Endodermal cell (in vitro differentiated cells): ENCODE measurements around the gene MIPOL1. TPM values are rescaled to one million over a fixed set of nuclear protein-coding genes. Genes with fewer than 3 reads are reported as not detected.

Experiments used
- DNase-seq: peaks from one replicate; pipeline ENCODE4 v3.0.0-alpha.2; 2017
- H3K27ac ChIP-seq: 2 replicates; pipeline ENCODE4 v1.5.1; 2013; ENCODE audit warnings: mild to moderate bottlenecking, low read depth, low read length, moderate library complexity
- H3K27me3 ChIP-seq: 2 replicates; pipeline ENCODE4 v1.6.1; 2013; ENCODE audit warnings: mild to moderate bottlenecking, low read length, moderate library complexity; ENCODE audit not compliant: insufficient read depth, control insufficient read depth, poor library complexity, severe bottlenecking
- H3K36me3 ChIP-seq: 2 replicates; pipeline ENCODE4 v1.7.0; 2013; ENCODE audit warnings: mild to moderate bottlenecking, low read length, moderate library complexity; ENCODE audit not compliant: control insufficient read depth, insufficient read depth
- H3K4me1 ChIP-seq: one replicate; pipeline ENCODE4 v1.7.0; 2013; ENCODE audit warnings: low read length; ENCODE audit not compliant: control insufficient read depth, insufficient read depth
- H3K4me3 ChIP-seq: 2 replicates; pipeline ENCODE4 v1.5.1; 2013; ENCODE audit warnings: mild to moderate bottlenecking, low read length, moderate library complexity
- H3K9ac ChIP-seq: 2 replicates; pipeline ENCODE4 v1.6.1; 2013; ENCODE audit warnings: mild to moderate bottlenecking, low read length, moderate library complexity; ENCODE audit not compliant: poor library complexity, severe bottlenecking; ENCODE audit errors: extremely low read depth
- H3K9me3 ChIP-seq: 2 replicates; pipeline ENCODE4 v1.6.1; 2013; ENCODE audit warnings: mild to moderate bottlenecking, low read length, moderate library complexity; ENCODE audit not compliant: control insufficient read depth
- H3K27ac Mint-ChIP-seq: 2 replicates; pipeline ENCODE4 v1.8.0; 2020; ENCODE audit warnings: mixed read lengths
- H3K27me3 Mint-ChIP-seq: 2 replicates; pipeline ENCODE4 v1.8.0; 2021; ENCODE audit warnings: mild to moderate bottlenecking, mixed read lengths; ENCODE audit not compliant: insufficient read depth
- H3K36me3 Mint-ChIP-seq: 2 replicates; pipeline ENCODE4 v1.8.0; 2020; ENCODE audit warnings: low read depth, mixed read lengths
- H3K4me1 Mint-ChIP-seq: 2 replicates; pipeline ENCODE4 v1.8.0; 2020; ENCODE audit warnings: mixed read lengths
- H3K4me3 Mint-ChIP-seq: 2 replicates; pipeline ENCODE4 v1.8.0; 2020; ENCODE audit warnings: mild to moderate bottlenecking, moderate library complexity, mixed read lengths
- H3K9me3 Mint-ChIP-seq: 2 replicates; pipeline ENCODE4 v1.8.0; 2020; ENCODE audit warnings: mild to moderate bottlenecking, mixed read lengths
- WGBS, 2 experiments: methylation state at CpG; one replicate each; pipeline versions ENCODE4 v1.1.5 to v1.1.7; 2013; ENCODE audit warnings: missing lambda C conversion rate in 2 of 2, mixed read lengths in 1 of 2; ENCODE audit not compliant: insufficient coverage in 1 of 2, insufficient read length in 1 of 2; 5-methylcytosine and 5-hydroxymethylcytosine counted together
- total RNA-seq, 2 donors: library from RNA; stranded (reverse); fragmentation: NEBNext Ultra II Directional in 1 of 2; extraction: Animal tissue kit (Norgen Biotek cat#: 25700) in 1 of 2; gene quantifications; 2 replicates in 1 of 2; 3 replicates in 1 of 2; pipeline ENCODE4 v1.2.1, GENCODE V29; 2021
- TF ChIP-seq, protein P1 (sequence below): fragments of 200-600 bp; sonication (generic); conservative IDR thresholded peaks from 2 replicates; pipeline ENCODE4 v1.5.0; 2021; ENCODE audit warnings: antibody characterized with exemption, mild to moderate bottlenecking

MIPOL1 gene
- total RNA-seq, 2 donors from 2014 or later = 22.0 to 28.5 TPM

DNA sequence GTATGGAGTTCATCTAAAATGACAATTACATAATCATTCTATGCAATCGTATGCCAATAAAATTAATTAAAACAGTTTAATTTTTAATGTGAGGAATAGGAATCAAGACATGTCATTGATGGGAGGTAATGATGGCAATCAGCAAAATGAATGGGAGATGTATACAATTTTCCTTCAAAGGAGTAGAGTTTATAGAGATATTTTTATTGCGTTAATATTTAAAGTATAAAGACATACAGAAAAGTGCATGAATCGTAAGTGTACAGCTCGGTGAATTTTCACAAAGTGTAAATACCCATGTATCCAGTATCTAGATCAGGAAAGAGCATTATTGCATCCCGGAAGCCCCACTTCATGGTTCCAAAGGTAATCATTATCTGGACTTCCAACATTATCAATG lies 1.2 kb downstream of the MIPOL1 start:
- H3K27ac ChIP-seq = no peak overlapping the region
- H3K27me3 Mint-ChIP-seq = peaks cover 3% of the 10 kb centered on the region

DNA sequence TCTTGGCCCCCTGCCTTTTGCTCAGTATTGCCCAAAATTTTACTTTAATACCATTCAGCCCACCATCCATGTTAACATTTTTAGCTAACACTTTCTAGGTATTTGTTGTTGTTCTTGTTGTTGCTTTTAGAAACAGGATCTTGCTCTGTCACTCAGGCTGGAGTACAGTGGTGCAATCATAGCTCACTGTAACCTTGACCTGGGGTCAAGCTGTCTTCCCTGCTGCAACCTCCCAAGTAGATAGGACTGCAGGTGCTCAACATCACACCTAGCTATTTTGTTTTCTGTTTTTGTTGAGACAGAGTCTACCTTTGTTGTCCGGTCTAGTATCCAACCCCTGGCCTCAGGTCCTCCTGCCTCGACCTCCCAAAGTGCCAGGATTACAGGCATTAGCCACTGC lies 4.0 kb downstream of the MIPOL1 start:
- Histone ChIP-seq H3K36me3 (peaks cover 7% of the 10 kb centered on the region), H3K27me3 (no peaks in the 10 kb centered on the region), H3K4me1 (no peaks in the 10 kb centered on the region), H3K9me3 (peaks cover 24% of the 10 kb centered on the region), H3K9ac (no peak overlapping the region), H3K27ac (no peak overlapping the region), H3K4me3 (no peak overlapping the region)
- no peaks in the 10 kb centered on the region for H3K27me3 Mint-ChIP-seq
- no peak for DNase-seq
- H3K27ac Mint-ChIP-seq = no peak overlapping the region
- peaks cover 26% of the 10 kb centered on the region for H3K36me3 Mint-ChIP-seq
- peaks cover 32% of the 10 kb centered on the region for H3K9me3 Mint-ChIP-seq
- TF ChIP-seq, protein P1, sequence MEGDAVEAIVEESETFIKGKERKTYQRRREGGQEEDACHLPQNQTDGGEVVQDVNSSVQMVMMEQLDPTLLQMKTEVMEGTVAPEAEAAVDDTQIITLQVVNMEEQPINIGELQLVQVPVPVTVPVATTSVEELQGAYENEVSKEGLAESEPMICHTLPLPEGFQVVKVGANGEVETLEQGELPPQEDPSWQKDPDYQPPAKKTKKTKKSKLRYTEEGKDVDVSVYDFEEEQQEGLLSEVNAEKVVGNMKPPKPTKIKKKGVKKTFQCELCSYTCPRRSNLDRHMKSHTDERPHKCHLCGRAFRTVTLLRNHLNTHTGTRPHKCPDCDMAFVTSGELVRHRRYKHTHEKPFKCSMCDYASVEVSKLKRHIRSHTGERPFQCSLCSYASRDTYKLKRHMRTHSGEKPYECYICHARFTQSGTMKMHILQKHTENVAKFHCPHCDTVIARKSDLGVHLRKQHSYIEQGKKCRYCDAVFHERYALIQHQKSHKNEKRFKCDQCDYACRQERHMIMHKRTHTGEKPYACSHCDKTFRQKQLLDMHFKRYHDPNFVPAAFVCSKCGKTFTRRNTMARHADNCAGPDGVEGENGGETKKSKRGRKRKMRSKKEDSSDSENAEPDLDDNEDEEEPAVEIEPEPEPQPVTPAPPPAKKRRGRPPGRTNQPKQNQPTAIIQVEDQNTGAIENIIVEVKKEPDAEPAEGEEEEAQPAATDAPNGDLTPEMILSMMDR = no peak
- WGBS, 2 experiments = 90% methylated on average over 2 of the region's 2 CpGs; no CpG with 5 or more reads in 1 of the 2 experiments
- H3K4me1 Mint-ChIP-seq = peaks cover 9% of the 10 kb centered on the region
- no peak overlapping the region for H3K4me3 Mint-ChIP-seq

More for the DNA sequence above, 1.2 kb downstream of the MIPOL1 start:
- Histone ChIP-seq H3K27me3 (no peaks in the 10 kb centered on the region), H3K9me3 (no peaks in the 10 kb centered on the region), H3K4me3 (peak overlapping the region; percentile 84), H3K9ac (no peak overlapping the region), H3K4me1 (no peaks in the 10 kb centered on the region), H3K36me3 (peaks cover 5% of the 10 kb centered on the region)
- Mint-ChIP-seq H3K9me3 (peaks cover 3% of the 10 kb centered on the region), H3K27ac (no peak overlapping the region), H3K4me1 (peaks cover 9% of the 10 kb centered on the region), H3K4me3 (peak overlapping the region; percentile 70), H3K36me3 (peaks cover 2% of the 10 kb centered on the region)
- 90 to 96% methylated on average over 3 to 5 of the region's 5 CpGs for WGBS, 2 experiments
- TF ChIP-seq, protein P1 = no peak
- no peak for DNase-seq

DNA sequence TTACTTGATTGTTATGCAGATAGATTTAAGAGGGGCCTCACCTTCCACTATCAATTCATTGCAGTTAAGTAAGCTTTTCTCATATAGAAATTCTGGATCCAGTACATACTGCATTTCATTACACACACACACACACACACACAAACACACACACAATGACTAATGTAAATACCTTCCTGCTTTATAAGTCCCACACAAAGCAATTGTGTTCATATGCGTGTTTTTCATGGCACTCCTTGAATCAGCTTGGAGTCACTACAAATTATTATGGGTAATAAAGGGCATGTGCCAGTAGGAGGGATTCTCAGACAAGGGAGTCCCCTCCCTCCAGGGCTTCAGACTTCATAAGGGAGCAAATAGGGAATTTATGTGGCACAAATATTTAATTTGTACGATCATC lies 4.5 kb downstream of the MIPOL1 start:
- H3K4me3 Mint-ChIP-seq = no peak overlapping the region
- 90 to 92% methylated on average over 2 of the region's 2 CpGs for WGBS, 2 experiments

More for the DNA sequence above, 4.5 kb downstream of the MIPOL1 start:
- no peaks in the 10 kb centered on the region for H3K27me3 ChIP-seq
- no peak for DNase-seq
- H3K9ac ChIP-seq = no peak overlapping the region
- H3K4me3 ChIP-seq = no peak overlapping the region
- H3K36me3 Mint-ChIP-seq = peaks cover 30% of the 10 kb centered on the region
- TF ChIP-seq, protein P1 = no peak
- peaks cover 8% of the 10 kb centered on the region for H3K4me1 Mint-ChIP-seq
- H3K27ac ChIP-seq = no peak overlapping the region
- peaks cover 12% of the 10 kb centered on the region for H3K36me3 ChIP-seq
- H3K9me3 Mint-ChIP-seq = peaks cover 37% of the 10 kb centered on the region
- H3K27me3 Mint-ChIP-seq = no peaks in the 10 kb centered on the region
- H3K9me3 ChIP-seq = peaks cover 30% of the 10 kb centered on the region
- H3K27ac Mint-ChIP-seq = no peak overlapping the region
- no peaks in the 10 kb centered on the region for H3K4me1 ChIP-seq
